GM19328 (cell line): Measurements from ENCODE around the gene PCMTD2.

Experiments used
- ATAC-seq: cut with Tn5 transposase; IDR thresholded peaks from one replicate; pipeline ENCODE4 v1.9.1; 2021; ENCODE audit warnings: mild to moderate bottlenecking, moderate library complexity; ENCODE audit not compliant: unreplicated experiment

The PCMTD2 gene

GRCh38 chr20:64254571-64255360 lies 782 bp upstream of the PCMTD2 start:
- no peak for ATAC-seq

- ATAC-seq = no peak
Observed at GRCh38 chr20:64256282-64256935, 861 bp downstream of the PCMTD2 start.

- no peak for ATAC-seq
Observed at GRCh38 chr20:64257107-64257757, 1.7 kb downstream of the PCMTD2 start.

GRCh38 chr20:64258071-64258823 lies 2.7 kb downstream of the PCMTD2 start:
- ATAC-seq = no peak

GRCh38 chr20:64260239-64260638 lies 4.7 kb downstream of the PCMTD2 start:
- ATAC-seq = no peak

GRCh38 chr20:64261138-64261537 lies 5.6 kb downstream of the PCMTD2 start:
- no peak for ATAC-seq

- ATAC-seq = no peak
Observed at GRCh38 chr20:64264091-64264490, 8.5 kb downstream of the PCMTD2 start.

GRCh38 chr20:64265201-64265600 lies 9.7 kb downstream of the PCMTD2 start:
- ATAC-seq = no peak

GRCh38 chr20:64266988-64267387 lies 11.4 kb downstream of the PCMTD2 start:
- no peak for ATAC-seq

GRCh38 chr20:64268174-64268573 lies 12.6 kb downstream of the PCMTD2 start:
- ATAC-seq = no peak

GRCh38 chr20:64269604-64270411 lies 14.3 kb downstream of the PCMTD2 start:
- ATAC-seq = no peak

GRCh38 chr20:64271636-64272035 lies 16.1 kb downstream of the PCMTD2 start:
- ATAC-seq = no peak

- ATAC-seq = no peak
Observed at GRCh38 chr20:64273109-64273508, 17.6 kb downstream of the PCMTD2 start.

GRCh38 chr20:64276817-64277216 lies 21.3 kb downstream of the PCMTD2 start:
- ATAC-seq = no peak

GRCh38 chr20:64277571-64278316 lies 22.2 kb downstream of the PCMTD2 start:
- no peak for ATAC-seq

GRCh38 chr20:64278317-64278681 lies 22.8 kb downstream of the PCMTD2 start:
- no peak for ATAC-seq

- ATAC-seq = no peak
Observed at GRCh38 chr20:64279826-64280459, 24.4 kb downstream of the PCMTD2 start.

- ATAC-seq = no peak
Observed at GRCh38 chr20:64280460-64280843, 24.9 kb downstream of the PCMTD2 start.

- no peak for ATAC-seq
Observed at GRCh38 chr20:64283646-64284045, 28.1 kb downstream of the PCMTD2 start.
